Measurements from ENCODE around the gene SYNE2.
"Not testable (repeated sequence)": the region's sequence is repeated elsewhere in the genome, so short reads cannot be mapped to it uniquely, and the experiment has no call there.

The SYNE2 gene

DNA sequence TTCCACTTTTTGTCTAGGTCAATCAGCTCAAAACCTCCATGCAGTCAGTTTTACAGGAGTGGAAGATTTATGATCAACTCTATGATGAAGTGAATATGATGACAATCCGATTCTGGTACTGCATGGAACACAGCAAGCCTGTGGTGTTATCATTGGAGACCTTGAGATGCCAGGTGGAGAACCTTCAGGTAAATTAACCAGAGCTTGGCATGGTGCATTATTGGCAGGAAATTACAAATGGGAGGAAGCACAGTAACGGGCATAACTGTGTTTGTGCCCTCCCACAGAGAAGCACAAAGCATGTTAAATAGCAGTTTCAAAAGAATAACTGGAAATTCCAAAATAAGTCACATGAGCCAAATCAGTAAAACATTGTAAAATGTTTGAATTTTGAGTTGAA is 305.8 kb downstream of the SYNE2 start:
- DNase-seq = no peak

DNA sequence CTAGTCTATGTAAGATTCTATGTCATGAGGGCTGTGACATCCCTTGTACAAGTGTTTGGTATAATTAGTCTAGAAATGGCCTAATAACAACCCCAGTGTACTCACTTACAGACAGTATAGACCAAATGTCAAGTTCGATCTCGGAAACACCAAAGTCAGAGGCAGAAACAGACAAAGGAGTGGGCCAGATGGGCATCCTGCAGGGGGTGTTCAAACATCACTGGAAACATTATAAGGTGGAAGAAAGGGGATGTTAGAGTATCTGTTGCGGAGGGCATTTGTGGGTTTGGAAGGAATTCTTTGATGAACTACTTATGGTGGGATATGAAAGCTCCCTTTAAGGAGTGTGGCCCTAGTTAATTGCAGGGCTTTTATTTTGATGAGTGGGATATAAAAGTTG is 306.8 kb downstream of the SYNE2 start:
- DNase-seq = no peak

DNA sequence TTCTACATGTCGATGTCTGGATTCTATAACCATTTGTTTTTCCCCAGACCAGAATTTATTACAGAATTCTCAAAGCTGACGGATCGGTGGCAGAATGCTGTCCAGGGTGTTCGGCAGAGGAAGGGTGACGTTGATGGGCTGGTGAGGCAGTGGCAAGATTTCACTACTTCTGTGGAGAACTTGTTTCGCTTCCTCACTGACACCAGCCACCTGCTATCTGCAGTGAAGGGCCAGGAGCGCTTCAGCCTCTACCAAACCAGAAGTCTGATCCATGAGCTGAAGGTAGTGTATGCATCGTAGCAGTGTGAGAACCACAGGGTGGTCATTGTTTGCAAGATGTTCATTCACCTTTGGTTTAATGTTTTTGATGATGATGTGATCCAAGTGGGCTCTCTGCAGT is 317.4 kb downstream of the SYNE2 start:
- no peak for DNase-seq

DNA sequence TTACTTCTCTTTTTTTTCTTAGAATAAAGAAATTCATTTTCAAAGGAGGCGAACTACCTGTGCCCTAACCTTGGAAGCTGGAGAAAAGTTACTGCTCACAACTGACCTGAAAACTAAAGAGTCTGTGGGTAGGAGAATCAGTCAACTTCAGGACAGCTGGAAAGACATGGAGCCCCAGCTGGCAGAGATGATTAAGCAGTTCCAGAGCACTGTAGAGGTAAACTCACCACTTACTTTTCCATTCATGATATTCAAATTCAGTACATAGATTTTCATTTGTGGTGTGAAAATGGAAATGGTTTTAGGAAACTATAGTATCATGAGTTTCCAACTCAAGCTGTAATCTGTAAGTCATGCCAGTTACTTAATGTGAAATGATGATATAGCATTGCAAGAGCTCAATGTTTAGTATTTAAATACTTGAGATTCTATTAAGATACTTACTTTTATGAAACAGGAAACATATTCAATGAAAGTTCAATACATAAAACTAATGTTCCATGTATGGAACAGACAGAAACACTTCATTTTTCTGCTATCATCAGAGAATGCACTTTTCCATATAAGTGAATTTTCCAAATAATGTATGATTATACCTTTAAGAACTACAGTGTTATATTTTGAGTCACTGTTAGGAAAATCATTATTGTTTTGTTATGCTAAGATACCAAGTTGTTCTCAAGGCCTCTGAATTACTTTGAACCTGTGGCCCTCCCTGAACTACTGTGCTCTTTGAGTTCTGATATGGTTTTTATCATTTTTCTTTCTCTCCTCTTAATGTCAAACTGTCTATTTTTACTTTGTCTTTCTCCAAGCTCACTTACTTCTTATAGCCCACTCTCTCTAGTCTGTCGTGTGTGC is 322.3 kb downstream of the SYNE2 start:
- no peak for DNase-seq

DNA sequence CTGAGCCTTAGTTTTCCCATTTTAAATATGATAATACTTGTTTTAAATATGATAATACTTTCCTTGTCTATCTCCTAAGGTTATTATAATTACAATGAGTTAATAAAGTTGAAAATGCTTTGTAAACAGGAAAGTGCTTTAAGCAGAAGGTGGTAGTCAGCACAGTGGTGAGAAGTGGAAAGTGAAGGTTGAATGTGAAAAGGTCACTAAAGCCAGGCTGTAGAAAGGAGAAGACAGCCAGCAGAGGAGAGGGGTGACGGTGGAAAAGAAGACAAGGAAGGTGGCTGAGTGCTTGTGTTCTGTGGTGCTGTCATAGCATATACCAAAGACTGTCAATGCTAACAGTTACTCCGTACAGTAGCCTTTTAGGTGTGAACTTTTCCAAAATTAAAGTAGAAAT is 323.5 kb downstream of the SYNE2 start:
- no peak for DNase-seq

DNA sequence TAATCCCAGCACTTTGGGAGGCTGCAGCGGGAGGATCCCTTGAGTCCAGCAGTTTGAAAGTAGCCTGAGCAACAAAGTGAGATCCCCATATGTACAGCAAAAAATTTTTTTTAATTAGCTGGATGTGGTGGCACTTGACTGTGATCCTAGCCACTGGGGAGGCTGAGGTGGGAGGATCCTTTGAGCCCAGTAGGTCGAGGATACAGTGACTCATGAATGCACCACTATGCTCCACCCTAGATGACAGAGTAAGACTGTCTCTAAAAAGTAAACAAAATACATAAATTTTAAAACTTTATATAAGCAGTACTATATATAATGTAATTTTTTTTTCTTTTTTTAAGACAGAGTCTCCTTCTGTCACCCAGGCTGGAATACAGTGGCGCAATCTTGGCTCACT is 326.0 kb downstream of the SYNE2 start:
- no peak for DNase-seq

DNA sequence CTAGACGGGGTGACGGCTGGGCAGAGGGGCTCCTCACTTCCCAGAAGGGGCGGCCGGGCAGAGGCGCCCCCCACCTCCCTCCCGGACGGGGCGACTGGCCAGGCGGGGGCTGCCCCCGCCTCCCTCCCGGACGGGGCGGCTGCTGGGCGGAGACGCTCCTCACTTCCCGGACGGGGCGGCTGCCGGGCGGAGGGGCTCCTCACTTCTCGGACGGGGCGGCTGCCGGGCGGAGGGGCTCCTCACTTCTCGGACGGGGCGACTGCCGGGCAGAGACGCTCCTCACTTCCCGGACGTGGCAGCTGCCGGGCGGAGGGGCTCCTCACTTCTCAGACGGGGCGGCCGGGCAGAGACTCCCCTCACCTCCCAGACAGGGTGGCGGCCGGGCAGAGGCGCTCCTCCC is 330.1 kb downstream of the SYNE2 start:
- DNase-seq = not testable (repeated sequence)

DNA sequence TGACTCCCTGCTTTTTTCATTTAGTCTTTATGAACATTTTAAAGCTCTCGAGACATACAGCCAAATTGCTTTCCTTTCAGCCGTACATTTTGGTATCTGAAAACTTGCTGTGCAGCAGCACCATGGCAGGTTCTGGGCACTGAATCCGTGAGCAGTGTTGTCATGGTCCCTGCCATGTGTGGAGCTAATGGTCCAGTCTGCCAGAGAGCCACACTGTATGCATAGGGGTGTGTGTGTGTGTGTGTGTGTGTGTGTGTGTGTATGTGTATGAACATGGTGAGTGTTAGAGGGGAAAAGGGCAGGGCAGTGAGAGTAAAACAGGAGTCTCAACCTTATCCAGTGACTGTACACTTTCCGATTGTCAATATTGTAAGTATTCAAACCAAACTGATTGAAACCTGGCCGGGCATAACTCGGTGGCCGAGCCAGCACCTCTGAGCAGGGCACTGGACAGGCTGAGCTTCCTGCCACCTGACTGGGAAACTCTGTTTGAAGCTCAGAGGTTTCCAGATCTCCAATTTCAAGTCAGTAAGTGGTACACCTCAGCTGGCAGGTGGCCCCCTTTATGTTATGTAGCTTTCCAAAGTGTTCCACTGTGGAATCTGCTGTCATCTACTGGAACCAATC is 331.4 kb downstream of the SYNE2 start:
- no peak for DNase-seq

DNA sequence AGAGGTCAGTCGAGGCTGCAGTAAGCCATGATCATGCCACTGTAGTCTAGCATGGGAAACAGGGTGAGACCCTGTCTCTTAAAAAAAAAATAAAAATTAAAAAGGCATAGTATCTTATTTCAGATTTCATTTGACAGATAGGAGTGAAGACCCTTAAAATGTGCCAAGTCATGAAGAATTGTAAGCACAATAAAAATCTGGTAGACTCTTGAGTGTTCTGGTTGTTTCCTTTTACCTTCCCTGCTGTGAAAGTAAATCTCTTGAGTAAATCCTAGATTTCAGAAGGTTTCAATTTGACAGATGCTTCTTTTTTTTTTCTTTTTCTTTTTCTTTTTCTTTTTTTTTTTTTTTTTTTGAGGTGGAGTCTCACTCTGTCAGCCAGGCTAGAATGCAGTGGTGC is 332.4 kb downstream of the SYNE2 start:
- DNase-seq = no peak

DNA sequence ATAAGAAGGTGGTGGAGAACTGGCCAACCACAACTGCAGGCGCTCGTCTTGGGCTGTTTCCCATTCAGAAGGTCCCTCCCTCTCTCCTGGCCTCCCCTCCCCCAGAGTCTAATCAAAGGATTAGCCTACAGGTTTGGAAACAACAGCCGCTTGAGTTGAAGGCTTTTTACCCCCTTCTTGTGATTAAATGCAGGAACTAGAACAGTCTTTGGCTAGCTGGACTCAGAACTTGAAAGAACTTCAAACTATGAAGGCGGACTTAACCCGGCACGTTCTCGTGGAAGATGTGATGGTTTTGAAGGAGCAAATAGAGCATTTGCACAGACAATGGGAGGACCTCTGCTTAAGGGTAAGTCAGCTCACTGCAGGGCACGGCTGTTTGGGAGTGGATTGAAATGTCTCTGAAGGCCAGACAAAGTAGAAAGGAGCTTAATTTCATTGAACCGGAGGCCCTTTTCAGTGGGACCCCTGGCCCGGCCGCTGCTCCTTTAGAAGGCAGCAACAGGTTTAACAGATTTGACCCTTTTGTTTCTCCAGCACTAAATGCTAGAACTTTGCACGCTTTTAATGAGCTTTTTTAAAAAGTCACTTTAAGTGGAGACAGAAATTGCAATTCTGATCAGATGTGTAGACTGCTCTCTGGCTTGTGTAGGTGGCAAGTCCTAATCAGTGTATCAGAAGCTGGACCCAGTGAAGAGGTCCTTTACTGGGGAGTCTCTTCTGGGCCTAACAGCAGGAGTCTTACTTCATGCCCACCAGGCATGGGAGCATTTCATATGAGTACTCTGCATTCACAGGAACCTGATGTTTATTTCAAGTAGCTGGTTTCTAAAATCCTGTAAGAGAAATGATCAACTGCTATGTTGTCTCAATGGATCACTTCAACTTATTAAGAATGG is 333.7 kb downstream of the SYNE2 start:
- no peak for DNase-seq

DNA sequence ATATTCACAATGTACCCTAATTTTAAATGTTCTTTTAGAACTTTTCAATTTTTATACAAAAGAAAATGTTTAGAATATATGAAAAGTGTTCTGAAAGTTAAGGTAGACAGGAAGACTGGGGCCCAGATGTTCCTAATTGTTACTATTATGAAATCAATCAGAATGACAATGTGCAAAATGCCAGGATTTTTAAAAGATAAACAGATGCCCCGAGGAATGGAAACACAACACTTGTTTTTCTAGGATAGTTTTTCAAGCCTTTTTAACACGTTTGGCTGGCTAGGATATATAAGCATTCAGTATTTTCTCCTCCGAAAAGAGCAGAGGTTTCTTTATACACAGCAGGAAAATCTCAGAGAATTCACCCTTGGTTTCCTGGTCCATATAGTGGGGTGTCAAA is 334.5 kb downstream of the SYNE2 start:
- no peak for DNase-seq

DNA sequence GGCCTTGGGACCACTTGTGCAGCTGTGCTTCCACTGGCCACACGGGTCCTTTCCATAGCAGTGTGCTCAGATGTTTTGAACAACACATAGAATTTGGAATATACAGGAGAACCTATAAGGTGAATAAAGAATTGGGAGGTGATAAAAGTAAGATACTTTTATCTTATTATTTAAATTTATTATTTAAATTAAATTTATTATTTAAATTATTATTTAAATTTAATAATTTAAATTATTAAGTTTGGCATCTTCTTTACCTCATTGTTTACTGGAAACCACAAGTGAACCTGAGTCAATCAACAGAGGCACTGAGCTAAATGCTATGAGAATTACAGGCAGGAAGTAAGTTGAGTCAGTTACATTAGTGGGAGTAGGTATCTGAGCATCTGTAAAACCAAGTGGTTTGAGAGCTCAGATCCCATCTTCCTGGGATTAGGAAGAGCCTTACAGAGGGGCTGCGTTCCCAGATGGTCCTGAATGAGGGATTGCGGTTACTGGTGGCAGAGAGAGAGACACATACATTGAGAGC is 338.2 kb downstream of the SYNE2 start:
- DNase-seq = no peak

DNA sequence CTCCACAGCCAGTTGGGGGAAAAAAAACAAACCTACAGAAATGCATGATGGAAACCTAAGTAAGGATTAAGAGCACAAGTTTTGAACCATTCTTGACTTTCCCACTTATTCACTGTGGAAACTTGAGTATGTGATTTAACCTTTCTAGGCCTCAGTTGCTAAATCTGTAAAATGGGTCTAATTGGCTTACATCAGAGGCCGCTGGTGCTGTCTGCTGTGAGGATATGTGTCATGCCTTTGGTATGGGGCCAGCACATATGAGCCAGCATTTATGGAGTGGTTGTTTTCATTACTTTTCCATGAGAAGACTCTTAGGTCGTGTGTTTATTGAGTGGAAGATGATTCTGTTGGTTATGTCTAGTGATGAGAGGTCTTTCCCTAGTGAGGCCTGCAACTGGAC is 339.0 kb downstream of the SYNE2 start:
- no peak for DNase-seq

DNA sequence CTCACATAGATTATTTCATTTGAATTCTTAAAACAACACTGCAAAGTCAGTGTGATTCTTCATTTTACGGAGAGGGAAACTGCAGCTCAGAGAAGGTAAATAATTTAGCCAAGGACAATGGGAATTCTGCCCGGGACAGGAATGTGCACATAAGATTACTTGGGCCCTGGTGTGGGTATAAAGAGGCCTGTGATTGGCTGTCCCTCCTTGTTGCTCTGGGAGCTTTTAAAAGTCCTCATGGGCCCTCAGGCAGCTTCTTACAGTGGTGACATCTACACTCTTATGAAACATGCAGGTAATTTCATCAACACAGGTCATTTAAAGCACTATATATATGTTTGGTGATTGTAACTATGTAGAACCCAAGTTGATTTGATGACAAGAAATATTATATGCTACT is 341.0 kb downstream of the SYNE2 start:
- no peak for DNase-seq

DNA sequence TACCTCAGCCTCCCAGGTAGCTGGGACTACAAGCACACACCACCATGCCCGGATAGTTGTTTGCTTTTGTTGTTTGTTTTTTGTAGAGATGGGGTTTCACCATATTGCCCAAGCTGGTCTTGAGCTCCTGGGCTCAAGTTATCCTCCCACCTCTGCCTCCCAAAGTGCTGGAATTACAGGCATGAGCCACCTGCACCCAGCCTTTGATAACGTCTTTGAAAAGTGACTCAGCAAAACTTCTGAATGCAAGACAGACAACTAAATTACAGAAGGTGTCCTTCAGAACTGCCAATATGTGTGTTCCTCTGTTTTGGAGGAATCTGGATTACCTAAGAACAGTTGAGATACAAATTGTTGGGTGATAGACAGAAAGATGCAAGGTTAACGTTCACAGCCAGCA is 341.6 kb downstream of the SYNE2 start:
- no peak for DNase-seq

DNA sequence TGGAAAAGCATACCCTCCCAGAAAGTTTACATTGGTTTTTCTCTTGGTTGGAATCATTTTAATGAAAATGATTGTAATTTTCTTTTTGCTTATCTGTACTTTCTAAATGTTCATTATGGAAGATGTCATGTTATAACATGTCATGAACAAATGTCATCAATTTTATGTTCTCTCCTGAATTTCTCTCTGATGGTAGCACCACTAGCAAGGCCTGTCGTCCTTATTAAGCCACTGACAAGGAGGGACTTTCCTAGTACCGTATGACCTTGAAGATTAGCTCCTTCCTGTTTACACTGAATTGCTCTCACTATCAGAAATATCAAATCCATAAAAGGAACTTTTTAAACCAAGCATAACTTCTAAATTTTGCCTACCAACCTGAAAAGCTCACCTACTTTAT is 342.4 kb downstream of the SYNE2 start:
- no peak for DNase-seq

DNA sequence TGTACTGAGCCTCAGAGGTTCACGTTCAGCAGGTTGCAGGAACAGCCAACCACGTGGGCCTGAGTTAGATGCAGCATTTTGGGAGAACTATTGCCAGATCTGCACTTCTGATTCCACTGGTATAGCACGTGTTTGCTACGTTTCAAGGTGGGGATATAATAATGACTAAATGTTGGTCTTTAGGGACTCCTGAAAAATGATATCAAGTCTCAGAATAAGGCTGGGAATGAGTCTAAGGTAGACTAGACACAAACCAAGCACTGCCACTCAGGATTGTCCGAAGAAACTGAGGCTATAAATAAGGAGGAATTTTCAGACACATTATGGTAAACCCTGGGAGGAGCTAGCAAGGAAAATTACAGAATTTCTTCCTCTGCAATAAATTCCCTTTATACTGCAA is 343.3 kb downstream of the SYNE2 start:
- no peak for DNase-seq

DNA sequence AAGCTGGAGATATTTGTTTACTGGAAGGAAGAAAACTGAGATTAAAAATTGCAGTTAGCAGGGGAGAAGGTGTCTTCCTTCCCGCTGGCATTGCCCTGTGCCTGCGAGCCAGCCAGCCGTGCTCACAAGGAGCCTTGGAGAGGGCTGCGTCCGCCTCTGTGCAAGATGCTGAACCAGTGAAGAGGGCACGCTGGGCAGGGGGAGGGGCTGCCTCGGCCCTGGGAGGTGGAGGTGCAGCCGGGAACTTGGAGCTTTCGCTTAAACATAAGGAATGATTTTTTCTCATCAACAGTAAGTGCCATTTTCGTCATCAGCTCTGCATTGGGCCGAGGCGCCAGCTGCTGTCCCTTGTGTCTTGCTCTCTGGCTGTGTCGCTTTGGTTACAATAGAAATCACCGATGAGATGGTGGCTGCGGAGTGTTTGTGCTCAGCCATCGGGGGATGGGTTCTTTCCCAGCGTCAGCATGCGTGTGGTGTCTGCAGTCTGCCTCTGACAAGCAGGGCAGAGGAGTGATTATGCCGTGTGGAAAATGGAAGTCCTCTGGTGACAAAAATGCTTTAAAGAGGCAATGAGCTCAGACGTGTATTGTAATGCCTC is 344.1 kb downstream of the SYNE2 start:
- no peak for DNase-seq

DNA sequence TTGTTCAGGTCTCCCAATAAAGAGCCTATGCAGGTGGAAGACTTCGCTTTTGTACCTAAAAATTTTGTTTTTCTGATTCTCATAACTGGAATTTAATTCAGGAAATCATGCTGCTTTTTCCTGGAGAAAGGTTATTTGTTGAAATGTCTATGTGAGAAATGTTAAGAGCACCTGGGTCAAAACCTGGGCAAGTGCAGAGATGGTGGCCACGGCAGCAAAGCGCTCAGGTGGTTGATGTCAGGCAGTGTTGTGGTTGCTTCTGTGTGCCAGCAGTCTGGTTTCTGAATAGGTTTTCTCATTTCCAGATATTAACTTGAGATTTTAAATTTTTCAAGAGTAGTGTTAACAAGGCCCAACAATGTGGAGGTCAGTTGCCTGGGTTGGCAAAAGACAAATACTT is 345.2 kb downstream of the SYNE2 start:
- no peak for DNase-seq

DNA sequence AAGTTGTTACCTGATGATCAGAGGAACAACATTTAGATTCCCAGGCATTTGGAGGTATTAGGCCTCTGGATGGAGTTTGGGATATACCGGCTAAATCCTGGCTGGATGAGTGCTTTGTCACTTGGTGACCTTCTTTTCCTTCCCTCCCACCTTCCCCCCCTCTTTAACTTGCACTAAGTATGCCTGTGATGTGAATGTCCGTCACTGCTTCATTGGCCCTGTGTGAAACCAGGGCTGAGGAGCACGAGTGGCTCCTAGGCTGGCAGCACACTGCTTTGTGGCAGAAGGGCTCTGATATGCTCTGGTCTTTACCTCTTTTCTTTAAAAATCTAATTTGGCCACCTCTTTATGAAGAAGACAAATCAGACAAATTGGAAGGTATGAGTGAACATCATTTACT is 345.7 kb downstream of the SYNE2 start:
- no peak for DNase-seq

DNA sequence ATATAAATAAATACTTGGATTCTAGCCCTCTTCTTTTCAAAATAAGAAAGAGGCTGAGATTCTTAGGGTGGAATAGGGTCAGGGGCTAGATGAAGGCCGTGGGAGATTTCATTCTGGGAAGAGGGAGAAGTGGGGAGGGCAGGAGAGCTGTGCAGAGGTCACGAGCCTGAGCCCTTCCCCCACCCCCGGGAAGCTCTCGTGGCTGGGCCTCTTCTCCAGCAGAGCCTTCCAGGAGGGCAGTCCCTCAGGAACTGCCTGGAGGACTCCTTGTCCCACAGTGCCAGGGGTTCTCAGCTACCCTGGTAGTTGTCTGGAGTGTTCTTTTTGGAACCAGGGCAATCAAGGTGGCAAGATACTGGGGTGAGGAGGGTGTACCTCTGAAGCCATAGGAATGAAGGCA is 347.4 kb downstream of the SYNE2 start:
- DNase-seq = no peak

DNA sequence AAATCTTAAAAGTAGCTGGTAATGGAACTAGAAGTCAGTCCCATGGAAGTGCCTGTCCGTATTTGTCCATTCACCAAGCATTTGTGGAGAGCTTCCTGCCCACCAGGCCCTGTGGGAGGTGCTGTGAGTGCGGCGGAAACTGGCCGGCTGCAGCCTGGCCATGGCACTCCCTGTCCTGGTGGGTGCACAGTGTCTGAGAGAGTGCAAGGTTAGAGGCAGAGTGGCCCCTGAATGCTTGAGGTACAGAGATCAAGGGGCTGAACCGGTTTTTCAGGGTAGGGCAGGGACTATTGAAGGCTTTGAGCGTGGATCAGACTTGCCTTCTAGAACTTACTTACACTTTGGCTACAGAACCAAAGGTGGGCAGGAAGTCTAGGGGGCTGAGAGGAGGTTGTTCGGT is 348.5 kb downstream of the SYNE2 start:
- DNase-seq = no peak

DNA sequence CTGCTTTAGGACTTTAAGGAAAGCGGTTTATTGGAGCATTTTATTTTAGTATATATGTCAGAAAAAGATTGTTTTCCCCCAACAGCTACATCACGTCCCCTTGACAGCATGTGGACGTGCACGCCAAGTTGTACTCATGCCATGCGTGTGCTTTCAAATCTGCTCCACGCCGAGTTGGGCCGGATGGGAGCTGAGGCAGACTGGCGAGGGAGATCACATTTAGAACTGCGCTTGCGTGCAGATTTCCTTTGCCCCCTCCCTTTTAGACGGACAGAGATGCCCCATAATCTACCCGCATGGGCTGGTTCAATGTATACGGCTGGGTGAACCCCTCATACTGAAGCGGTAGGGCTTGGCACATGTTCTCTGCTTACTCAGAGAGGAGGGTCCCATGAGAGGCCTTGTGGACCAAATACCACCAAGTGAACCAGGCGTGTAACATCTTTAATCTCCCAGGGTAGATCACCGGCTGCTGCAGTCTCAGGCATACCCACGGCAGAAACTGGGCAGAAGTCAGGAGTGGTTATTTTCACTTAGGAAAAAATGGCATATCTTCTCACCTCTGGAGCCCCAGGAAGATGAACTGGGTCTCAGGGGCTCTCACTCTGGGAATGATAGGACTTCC is 349.2 kb downstream of the SYNE2 start:
- no peak for DNase-seq
